OCI-LY1 (cell line): ENCODE measurements around the gene C16orf89.

Experiments used
- H2AFZ ChIP-seq: fragments of 200-600 bp; sonication (generic), shearing (Covaris generic); 2 replicates; pipeline ENCODE4 v1.6.0; 2014; ENCODE audit warnings: antibody characterized with exemption, mild to moderate bottlenecking, low read length
- H3F3A ChIP-seq: fragments of 200-600 bp; sonication (generic), shearing (Covaris generic); 2 replicates; pipeline ENCODE4 v1.6.0; 2014; ENCODE audit warnings: mild to moderate bottlenecking, antibody characterized with exemption, low read length, moderate library complexity; ENCODE audit not compliant: insufficient read depth
- H3K27ac ChIP-seq: fragments of 200-600 bp; sonication (generic); 2 replicates; pipeline ENCODE4 v1.5.1; 2014; ENCODE audit warnings: low read length, mixed run types, mild to moderate bottlenecking, low read depth; ENCODE audit not compliant: poor library complexity, severe bottlenecking
- H3K27me3 ChIP-seq: fragments of 200-600 bp; sonication (generic); 2 replicates; pipeline ENCODE4 v1.6.0; 2014; ENCODE audit warnings: antibody characterized with exemption, mild to moderate bottlenecking, low read length, moderate library complexity; ENCODE audit not compliant: insufficient read depth
- H3K36me3 ChIP-seq: fragments of 200-600 bp; sonication (generic); 2 replicates; pipeline ENCODE4 v1.6.1; 2014; ENCODE audit warnings: mild to moderate bottlenecking, antibody characterized with exemption, low read length, moderate library complexity, mixed read lengths; ENCODE audit not compliant: insufficient read depth
- H3K4me1 ChIP-seq: fragments of 200-600 bp; sonication (generic); 2 replicates; pipeline ENCODE4 v1.5.1; 2014; ENCODE audit warnings: mild to moderate bottlenecking, low read length, moderate library complexity; ENCODE audit not compliant: insufficient read depth, severe bottlenecking
- H3K4me2 ChIP-seq: fragments of 200-600 bp; sonication (generic), shearing (Covaris generic); 2 replicates; pipeline ENCODE4 v1.6.1; 2014; ENCODE audit warnings: low read length
- H3K4me3 ChIP-seq: fragments of 200-600 bp; sonication (generic); 2 replicates; pipeline ENCODE4 v1.5.1; 2014; ENCODE audit warnings: low read length, low read depth, mild to moderate bottlenecking, mixed read lengths; ENCODE audit not compliant: poor library complexity, severe bottlenecking
- H3K79me2 ChIP-seq: fragments of 200-600 bp; shearing (Covaris generic); 2 replicates; pipeline ENCODE4 v1.6.1; 2016; ENCODE audit warnings: mixed run types, low read length, mixed read lengths; ENCODE audit not compliant: insufficient read depth
- H3K9ac ChIP-seq: fragments of 200-600 bp; sonication (generic), shearing (Covaris generic); 2 replicates; pipeline ENCODE4 v1.6.1; 2014; ENCODE audit warnings: mild to moderate bottlenecking, low read length, mixed read lengths
- H3K9me2 ChIP-seq: fragments of 200-600 bp; sonication (generic), shearing (Covaris generic); 2 replicates; pipeline ENCODE4 v1.6.1; 2014; ENCODE audit warnings: low read depth, mild to moderate bottlenecking, low read length, mixed read lengths
- H3K9me3 ChIP-seq: fragments of 200-600 bp; shearing (Covaris generic); 2 replicates; pipeline ENCODE4 v1.6.1; 2014; ENCODE audit warnings: low read length, mixed read lengths
- H4K20me1 ChIP-seq: fragments of 200-600 bp; sonication (generic), shearing (Covaris generic); 2 replicates; pipeline ENCODE4 v1.6.0; 2016; ENCODE audit warnings: mild to moderate bottlenecking, low read length; ENCODE audit not compliant: insufficient read depth
- CTCF ChIP-seq: fragments of 200-600 bp; sonication (generic), shearing (Covaris generic); IDR thresholded peaks from 2 replicates; pipeline ENCODE4 v1.5.1; 2017; ENCODE audit warnings: mild to moderate bottlenecking, antibody characterized with exemption, low read length, moderate library complexity, mixed read lengths
- EZH2 ChIP-seq: fragments of 200-600 bp; sonication (generic), shearing (Covaris generic); IDR thresholded peaks from 2 replicates; pipeline ENCODE4 v1.8.0; 2017; ENCODE audit warnings: borderline replicate concordance, mixed run types, mild to moderate bottlenecking, antibody characterized with exemption, low read length, moderate library complexity, mixed read lengths

Gene C16orf89

GRCh38 chr16:5001571-5001970 lies 64.2 kb downstream of the C16orf89 start:
- Histone ChIP-seq H3F3A (no peaks in the 10 kb centered on the region), H4K20me1 (no peaks in the 10 kb centered on the region), H3K9ac (no peak overlapping the region), H3K36me3 (no peaks in the 10 kb centered on the region), H3K4me3 (no peak overlapping the region), H3K4me1 (no peaks in the 10 kb centered on the region), H3K4me2 (no peak overlapping the region), H3K9me3 (no peaks in the 10 kb centered on the region), H3K9me2 (no peaks in the 10 kb centered on the region), H3K79me2 (no peaks in the 10 kb centered on the region), H2AFZ (no peak overlapping the region), H3K27me3 (0 out of 2 replicates have a peak, but pooled peaks cover 4% of the 10 kb centered on the region), H3K27ac (no peak overlapping the region)
- TF ChIP-seq EZH2, result no peak
- no peak for TF ChIP-seq CTCF

GRCh38 chr16:5000573-5001001 lies 65.2 kb downstream of the C16orf89 start:
- H3K9me2 ChIP-seq, result no peaks in the 10 kb centered on the region
- no peak overlapping the region for H3K4me3 ChIP-seq
- H2AFZ ChIP-seq, result no peak overlapping the region
- H3K27me3 ChIP-seq, result 0 out of 2 replicates have a peak, but pooled peaks cover 4% of the 10 kb centered on the region
- no peak overlapping the region for H3K27ac ChIP-seq
- H3K79me2 ChIP-seq, result no peaks in the 10 kb centered on the region
- no peak overlapping the region for H3K4me2 ChIP-seq
- no peaks in the 10 kb centered on the region for H3F3A ChIP-seq
- no peak for TF ChIP-seq EZH2
- no peak for TF ChIP-seq CTCF
- no peaks in the 10 kb centered on the region for H4K20me1 ChIP-seq
- H3K9me3 ChIP-seq, result no peaks in the 10 kb centered on the region
- no peaks in the 10 kb centered on the region for H3K36me3 ChIP-seq
- no peak overlapping the region for H3K9ac ChIP-seq
- H3K4me1 ChIP-seq, result no peaks in the 10 kb centered on the region

GRCh38 chr16:4994719-4995434 lies 70.9 kb downstream of the C16orf89 start:
- Histone ChIP-seq H3K9ac (no peak overlapping the region), H3K27ac (no peak overlapping the region), H2AFZ (no peak overlapping the region), H3F3A (no peaks in the 10 kb centered on the region), H3K9me2 (no peaks in the 10 kb centered on the region), H3K4me1 (no peaks in the 10 kb centered on the region), H3K9me3 (no peaks in the 10 kb centered on the region), H3K79me2 (no peaks in the 10 kb centered on the region), H3K4me3 (no peak overlapping the region), H3K36me3 (no peaks in the 10 kb centered on the region), H4K20me1 (no peaks in the 10 kb centered on the region), H3K4me2 (no peak overlapping the region), H3K27me3 (0 out of 2 replicates have a peak, but pooled peaks cover 4% of the 10 kb centered on the region)
- TF ChIP-seq CTCF (no peak), EZH2 (no peak)
